GM18517 (cell line): Measurements from ENCODE around the gene CLPTM1.
"Not testable (repeated sequence)": the region's sequence is repeated elsewhere in the genome, so short reads cannot be mapped to it uniquely, and the experiment has no call there.

Experiments
- ATAC-seq: cut with Tn5 transposase; IDR thresholded peaks from one replicate; pipeline ENCODE4 v1.9.1; 2021; ENCODE audit warnings: mild to moderate bottlenecking, moderate library complexity; ENCODE audit not compliant: unreplicated experiment

The CLPTM1 gene

DNA sequence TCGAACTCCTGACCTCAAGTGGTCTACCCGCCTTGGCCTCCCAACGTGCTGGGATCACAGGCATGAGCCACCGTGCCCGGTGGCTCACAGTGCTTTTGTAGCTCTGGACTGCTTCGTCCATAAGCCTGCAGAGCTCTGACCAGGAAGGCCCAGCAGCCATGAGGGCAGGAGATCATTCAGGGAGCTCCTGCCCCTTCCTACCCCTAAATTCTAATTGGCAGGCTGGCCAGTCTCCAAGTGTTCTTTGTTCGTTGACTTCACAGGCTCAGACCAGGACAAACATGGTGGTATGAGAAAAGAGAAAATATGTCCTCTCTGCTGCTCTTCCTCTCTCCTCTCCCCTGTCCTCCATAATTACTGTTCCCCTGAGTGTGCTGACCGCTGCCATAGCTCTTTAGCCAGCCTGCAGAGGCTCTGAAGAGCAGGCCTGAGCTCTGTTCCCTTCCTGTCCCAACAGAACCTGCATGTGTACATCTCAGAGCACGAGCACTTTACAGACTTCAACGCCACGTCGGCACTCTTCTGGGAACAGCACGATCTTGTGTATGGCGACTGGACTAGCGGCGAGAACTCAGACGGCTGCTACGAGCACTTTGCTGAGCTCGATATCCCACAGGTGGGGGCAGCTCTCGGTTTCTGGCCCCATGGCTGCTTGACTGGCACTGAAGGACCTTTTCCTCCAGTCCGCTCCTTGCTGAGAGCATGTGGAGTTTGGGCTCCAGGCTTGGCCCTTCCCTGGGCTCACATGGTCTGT is 19.0 kb downstream of the CLPTM1 start:
- ATAC-seq: no peak

DNA sequence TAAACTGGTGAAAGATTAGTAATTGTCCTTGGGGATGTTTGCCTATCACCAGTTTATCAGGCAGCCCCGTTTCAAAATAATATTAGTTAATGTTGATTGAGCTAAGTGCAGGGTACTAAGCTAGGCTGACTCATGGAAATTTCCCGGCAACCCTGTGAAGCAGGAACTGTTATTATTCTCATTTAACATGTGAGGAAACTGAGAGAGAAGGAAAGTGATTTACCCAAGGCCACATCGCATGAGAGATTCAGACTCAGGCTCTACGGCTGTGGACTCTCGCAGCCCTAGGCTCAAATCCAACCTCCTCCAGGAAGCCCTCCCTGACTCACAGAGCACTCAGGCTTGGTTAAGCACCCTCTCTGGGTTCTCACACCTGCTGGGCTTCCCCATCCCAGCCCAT is 19.7 kb downstream of the CLPTM1 start:
- no peak for ATAC-seq

DNA sequence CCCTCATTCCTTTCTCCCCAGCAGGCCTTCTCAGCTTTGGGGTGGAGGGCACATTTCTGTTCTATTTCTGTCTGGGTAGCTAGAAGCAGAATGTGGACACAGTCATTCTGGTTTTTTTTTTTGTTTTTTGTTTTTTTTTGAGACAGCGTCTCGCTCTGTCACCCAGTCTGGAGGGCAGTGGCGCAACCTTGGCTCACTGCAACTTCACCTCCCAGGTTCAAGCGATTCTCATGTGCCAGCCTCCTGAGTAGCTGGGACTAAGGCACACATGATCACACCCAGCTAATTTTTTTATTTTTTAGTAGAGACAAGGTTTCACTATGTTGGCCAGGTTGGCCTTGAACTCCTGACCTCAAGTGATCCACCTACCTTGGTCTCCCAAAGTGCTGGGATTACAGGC is 20.3 kb downstream of the CLPTM1 start:
- no peak for ATAC-seq

DNA sequence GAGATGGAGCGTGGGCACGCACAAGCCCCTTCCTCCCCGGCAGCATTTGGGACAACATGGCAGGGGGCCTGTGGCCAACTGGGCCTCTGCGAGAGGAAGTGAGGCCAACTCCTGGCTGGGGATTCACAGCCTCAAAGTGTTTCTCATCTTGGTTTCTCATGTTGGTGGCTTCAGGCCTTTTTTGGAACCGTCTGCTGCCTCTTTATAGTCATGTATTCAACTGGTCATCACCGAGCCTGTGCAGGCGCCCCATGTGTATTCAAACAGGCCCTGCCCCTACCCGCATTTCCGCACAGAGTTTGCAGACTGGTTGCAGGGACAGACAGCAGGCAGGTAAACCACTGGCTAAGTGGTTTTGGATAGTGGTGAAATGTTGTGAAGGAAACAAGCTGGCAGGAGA is 28.8 kb downstream of the CLPTM1 start:
- ATAC-seq: no peak

DNA sequence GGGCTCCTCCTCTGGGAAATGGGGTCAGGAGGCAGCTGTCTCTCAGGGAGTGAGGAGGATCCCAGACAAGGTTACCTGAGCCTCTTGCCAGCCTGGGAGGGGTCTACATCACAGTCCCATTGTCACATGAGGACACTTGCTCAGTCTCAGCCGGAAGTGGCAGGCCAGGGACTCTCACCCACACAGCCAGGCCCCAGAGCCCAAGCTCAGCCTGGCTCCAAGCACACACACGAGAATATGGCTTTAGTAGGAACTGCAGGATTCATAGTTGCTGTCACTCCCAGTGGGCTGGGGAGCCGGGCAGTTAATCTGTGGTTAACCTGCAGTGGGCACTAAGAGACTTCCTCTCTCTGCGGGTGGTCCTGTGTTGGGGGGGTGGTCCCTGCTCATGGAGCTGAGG is 30.3 kb downstream of the CLPTM1 start:
- ATAC-seq: no peak

DNA sequence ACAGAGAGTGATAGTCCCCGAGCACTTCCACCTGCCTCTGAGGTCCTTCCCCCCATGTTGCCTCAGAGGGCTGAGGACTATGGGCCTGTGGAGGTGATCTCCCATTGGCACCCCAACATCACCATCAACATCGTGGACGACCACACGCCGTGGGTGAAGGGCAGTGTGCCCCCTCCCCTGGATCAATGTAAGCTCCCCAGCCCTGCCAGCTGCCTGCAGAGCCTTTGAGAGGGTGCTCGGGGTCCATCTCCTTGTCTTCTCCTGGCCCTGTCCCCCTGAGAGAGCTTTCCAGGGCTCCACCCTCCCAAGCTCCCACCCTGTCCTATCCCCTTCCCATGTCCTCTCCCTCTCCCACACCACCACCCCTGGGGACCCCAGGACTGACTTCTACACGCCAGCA is 31.2 kb downstream of the CLPTM1 start:
- no peak for ATAC-seq

DNA sequence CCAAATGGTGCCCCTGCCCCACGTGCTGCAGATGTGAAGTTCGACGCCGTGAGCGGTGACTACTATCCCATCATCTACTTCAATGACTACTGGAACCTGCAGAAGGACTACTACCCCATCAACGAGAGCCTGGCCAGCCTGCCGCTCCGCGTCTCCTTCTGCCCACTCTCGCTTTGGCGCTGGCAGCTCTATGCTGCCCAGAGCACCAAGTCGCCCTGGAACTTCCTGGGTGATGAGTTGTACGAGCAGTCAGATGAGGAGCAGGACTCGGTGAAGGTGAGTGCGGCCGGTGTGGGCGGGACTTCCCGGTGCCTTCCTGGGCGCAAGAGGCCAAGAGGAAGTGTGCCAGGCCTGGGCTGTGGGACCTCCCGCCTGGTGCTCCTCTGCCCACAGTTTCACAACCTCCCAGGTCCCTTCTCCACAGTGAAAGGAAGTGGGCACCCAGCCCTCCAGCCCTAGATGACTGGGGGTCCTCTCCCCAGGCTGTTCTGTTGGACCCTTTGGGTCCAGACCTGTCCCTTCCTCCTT is 32.0 kb downstream of the CLPTM1 start:
- no peak for ATAC-seq

DNA sequence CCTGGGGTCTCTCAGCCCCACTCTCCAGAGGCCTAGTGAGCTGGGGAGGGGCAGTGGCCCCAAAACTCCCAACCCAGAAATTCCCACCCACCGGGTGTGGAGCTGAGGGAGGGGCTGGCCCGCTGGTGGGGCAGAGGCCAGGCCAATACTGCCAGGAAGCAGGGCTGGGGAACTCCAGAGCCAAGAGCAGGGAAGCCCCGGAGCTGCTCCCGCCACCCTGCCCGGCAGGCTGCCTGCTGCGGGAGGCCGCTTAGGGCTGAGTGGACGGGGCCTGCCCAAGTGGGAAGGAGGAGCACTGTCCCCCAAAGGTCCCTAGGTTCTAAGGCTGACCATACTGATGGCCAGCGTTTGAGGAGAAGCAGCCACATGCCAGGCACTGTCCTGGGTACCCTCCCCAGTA is 33.1 kb downstream of the CLPTM1 start:
- ATAC-seq: no peak

DNA sequence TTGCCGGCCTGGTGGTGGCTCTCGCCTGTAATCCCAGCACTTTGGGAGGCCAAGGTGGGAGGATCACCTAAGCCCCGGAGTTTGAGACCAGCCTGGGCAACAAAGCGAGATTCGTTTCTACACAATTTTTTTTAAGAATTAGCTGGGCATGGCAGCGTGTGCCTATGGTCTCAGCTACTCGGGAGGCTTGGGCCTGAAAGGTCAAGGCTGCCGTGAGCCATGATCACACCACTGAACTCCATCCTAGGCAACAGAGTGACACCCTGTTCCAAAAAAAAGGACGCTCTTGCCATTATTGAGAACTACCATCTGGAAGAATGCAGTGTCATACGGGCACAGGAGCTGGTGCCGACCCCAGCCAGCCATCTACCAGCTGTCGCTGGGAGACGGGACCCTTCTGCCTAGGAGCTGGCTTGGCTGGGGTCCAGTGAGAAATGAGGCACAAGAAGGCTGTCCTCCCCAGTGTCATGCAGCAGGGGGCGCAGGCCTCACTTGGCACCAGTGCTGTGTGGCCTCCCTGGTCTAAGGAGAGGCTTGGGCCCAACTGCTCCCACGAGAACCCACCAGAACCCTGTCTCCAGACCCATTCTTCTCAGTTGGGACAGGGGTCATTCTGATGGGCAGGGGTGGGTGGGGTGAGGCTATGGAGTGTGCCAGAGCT is 33.8 kb downstream of the CLPTM1 start:
- no peak for ATAC-seq

DNA sequence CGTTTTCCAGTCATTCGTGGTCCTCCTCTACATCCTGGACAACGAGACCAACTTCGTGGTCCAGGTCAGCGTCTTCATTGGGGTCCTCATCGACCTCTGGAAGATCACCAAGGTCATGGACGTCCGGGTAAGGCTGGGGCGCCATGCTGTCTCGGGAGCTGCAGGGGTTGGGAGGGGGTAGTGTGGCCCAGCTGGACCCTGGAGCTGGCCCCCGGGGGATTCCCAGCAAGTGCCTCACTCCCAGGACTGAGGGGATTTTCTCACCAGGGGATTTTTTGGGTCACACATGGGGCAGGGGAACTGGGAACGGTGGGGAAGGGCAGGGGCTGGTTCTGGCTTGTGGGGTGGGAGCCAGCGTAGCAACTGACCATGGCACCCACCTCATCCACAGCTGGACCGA is 35.3 kb downstream of the CLPTM1 start:
- ATAC-seq: no peak

DNA sequence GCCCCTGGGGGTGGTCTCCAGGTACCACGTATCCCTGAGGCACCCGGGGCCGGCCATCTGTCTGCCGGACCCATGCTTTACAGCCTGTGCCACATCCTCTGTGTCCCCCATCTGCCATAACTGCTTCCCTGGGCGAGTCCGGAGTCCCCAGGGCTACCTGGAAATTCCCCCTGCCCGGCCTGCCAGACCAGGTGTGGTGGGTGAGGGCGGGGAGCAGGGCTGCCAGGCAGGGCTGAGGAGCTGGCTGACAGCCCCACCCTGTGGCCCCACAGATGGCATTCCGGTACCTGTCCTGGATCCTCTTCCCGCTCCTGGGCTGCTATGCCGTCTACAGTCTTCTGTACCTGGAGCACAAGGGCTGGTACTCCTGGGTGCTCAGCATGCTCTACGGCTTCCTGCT is 35.8 kb downstream of the CLPTM1 start:
- ATAC-seq: no peak

DNA sequence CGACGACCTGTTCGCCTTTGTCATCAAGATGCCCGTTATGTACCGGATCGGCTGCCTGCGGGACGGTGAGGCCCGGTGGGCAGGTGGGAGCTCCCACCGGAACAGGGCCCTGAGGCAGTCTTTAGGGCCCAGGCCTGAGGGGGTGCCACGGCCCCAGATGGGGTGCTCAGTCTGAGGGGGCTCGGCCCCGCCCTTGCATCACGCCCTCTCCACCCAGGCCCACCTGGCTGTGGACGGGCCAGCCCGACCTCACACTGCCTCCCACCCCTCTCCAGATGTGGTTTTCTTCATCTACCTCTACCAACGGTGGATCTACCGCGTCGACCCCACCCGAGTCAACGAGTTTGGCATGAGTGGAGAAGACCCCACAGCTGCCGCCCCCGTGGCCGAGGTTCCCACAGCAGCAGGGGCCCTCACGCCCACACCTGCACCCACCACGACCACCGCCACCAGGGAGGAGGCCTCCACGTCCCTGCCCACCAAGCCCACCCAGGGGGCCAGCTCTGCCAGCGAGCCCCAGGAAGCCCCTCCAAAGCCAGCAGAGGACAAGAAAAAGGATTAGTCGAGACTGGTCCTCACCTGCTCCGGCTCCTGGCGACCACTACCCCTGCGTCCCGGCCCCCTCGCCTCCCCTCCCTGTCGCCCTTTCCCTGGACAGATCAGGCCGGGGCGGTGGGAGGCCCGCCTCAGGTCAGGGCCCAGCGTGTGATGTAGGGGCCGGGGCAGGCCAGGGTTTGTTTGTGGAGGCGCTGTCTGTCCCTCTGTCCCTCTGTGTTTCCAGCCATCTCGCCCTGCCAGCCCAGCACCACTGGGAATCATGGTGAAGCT is 37.4 kb downstream of the CLPTM1 start:
- no peak for ATAC-seq

DNA sequence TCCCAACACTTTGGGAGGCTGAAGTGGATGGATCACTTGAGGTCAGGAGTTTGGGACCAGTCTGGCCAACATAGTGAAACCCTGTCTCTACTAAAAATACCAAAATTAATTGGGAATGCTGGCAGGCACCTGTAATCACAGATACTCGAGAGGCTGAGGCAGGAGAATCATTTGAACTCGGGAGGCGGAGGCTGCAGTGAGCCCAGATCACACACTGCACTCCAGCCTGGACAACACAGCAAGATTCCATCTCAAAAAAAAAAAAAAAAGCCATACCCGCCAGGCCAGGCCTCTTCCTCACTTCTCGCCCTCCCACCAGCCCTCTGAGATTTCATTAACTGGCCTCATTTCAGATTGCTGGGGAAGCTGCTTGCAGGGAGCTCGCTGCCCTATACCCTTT is 38.3 kb downstream of the CLPTM1 start:
- ATAC-seq: no peak

DNA sequence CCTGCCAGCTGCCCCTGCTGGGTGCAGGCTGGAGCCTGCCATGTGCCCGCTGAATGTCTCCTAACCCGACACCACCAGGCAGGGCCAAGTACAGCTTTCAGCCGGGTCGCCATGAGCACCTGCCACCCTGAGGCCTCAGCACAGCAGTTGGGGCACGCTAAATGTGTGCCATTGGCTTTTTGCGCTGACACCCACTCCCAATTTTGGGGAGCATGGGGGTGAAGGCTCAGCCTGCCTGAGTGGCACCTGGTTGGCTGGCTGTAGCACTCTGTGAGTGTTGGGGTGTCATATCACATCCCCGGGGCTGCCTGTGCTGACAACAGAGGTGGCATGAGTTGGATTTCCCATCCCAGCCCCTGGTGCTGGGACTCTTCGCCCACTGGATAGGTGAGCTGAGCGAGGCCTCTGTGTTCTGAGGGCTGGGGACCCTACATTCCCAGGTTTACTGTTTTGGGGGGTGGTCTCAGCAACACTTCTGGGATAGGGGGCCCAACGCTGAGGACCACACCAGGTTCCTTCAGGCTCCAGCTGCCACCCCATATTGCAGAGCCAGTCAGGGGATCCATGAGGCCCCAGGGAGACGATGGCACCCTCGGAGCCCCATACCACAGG is 38.9 kb downstream of the CLPTM1 start:
- ATAC-seq: no peak

DNA sequence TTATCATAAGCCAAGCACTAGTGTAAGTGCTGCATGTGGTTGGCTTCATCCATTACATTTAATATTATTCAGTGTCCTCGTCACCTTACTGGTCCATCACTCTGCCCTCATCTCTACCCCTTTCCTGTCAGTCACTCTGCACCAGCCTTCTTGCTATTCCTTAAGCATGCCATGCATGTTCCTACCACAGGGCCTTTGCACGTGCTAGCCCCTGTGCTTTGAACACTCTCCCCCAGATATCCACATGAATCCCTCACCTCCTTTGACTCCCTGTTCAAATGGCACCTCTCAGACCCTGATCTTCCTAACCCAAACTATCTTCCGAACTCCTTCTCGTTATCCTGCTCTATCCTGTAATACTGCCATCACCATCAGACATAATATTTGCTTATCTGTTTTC is 42.8 kb downstream of the CLPTM1 start:
- ATAC-seq: no peak

DNA sequence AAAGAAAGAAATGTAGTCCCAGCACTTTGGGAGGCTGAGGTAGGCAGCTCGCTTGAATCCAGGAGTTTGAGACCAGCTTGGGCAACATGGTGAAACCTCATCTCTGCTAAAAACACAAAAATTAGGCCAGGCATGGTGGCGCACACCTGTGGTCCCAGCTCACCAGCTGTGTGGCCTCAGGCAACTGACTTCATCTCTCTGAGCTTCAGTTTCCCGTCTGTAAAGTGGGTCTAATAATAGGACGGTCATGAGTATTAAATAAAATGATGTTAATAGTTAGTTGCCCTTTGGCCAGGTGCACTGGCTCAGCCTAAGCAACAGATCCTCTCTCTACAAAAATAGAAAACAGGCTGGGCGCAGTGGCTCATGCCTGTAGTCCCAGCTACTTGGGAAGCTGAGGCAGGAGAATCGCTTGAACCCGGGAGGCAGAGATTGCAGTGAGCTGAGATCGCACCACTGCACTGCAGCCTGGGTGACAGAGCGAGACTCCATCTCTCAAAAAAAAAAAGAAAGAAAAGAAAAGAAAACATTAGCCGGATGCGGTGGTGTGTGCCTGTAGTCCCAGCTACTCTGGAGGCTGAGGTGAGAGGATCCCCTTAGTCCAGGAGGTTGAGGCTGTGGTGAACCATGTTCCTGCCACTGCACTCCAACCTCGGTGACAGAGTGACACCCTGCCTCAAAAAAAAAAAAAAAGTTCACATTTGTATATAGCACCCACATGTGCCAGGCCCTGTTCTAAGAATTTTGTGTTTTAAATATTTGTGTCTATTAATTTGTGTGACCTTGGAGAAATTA is 44.1 kb downstream of the CLPTM1 start:
- ATAC-seq: not testable (repeated sequence)

DNA sequence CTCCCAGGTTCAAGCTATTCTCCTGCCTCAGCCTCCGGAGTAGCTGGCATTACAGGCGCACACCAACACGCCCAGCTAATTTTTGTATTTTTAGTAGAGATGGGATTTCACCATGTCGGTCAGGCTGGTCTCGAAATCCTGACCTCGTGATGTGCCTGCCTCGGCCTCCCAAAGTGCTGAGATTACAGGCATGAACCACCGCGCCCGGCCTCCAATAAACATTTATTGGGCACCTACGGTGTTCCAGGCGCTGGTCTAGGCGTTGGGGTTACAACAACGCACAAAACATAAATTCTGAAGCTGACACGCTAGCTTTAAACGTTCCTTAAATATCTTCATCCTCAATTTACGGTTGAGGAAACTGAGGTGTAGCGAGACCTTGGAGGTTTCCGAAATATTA is 45.5 kb downstream of the CLPTM1 start:
- ATAC-seq: not testable (repeated sequence)

DNA sequence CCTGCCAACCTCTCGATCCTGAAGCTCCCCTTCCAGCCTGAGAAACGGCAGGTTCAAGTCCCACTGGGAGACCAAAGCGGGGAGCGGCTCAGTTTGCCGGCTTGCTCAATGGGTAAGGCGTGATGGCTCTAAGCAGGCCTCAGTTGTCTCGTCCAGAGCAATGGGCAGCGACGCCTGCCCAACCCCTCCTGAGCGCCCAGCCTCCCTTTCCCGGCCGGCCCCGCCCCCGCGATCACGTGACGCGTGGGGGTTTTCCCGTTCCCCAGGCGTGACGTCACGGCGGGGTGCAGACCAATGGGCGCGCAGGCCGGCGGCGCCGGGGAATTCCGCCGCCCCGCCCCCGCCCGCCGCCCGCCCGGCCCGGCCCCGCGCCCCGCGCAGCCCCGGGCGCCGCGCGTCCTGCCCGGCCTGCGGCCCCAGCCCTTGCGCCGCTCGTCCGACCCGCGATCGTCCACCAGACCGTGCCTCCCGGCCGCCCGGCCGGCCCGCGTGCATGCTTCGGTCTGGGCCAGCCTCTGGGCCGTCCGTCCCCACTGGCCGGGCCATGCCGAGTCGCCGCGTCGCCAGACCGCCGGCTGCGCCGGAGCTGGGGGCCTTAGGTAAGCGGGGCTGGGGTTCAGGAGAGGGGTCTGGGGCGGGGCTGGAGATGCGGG is 46.0 kb downstream of the CLPTM1 start, which contains the start of gene RELB:
Gene RELB (plus strand): TSS at position 378 of the 653 bp plus-strand sequence. CDS start 116 bp downstream, at position 494.
- ATAC-seq: peak; percentile 48

DNA sequence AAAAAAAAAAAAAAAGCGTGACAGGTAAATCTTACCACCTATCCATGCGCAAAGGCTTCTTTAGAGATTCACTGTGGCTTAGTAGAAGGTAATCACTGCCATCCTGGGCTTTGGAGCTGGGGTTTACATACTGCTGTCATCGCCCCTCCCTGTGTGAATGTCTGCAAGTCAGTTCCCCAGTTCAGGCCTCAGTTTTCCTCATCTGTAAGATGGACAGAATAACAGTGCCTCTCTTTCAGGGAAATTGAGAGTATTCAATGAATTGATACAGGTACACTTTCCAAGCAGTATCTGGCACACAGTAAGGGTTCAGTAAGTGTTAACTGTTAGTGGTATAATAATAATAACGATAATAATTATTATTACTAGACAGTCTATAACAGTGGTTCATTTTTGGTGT is 48.3 kb downstream of the CLPTM1 start:
- no peak for ATAC-seq

DNA sequence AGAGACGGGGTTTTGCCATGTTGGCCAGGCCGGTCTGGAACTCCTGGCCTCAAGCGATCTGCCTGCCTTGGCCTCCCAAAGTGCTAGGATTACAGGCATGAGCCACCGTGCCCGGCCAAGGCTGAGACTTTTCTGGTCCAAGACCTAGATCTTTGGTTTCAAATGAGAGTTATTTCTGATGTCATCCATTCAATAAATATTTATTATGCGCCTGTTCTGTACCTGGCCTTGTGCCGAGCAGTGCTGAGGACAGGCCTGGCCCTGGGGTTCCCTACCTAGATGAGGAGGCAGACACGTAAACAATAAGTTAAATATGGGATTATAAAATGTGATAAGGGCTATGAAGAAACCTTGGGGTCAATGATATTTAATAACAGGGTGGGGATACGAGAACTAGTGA is 50.6 kb downstream of the CLPTM1 start:
- ATAC-seq: no peak
